HCT116 (cell line): ENCODE measurements around the gene PHACTR4.

Experiments used
- CTCF ChIP-seq, 3 experiments: fragments of 200-600 bp in 1 of 3; sonication (generic) in 1 of 3; IDR thresholded peaks in 2 of 3; conservative IDR thresholded peaks in 1 of 3; 2 replicates each; pipeline ENCODE4 v1.5.1; 2012 to 2017; ENCODE audit warnings: low read depth in 2 of 3, low read length in 2 of 3, antibody characterized with exemption in 1 of 3, borderline replicate concordance in 1 of 3, control low read depth in 1 of 3, mild to moderate bottlenecking in 1 of 3, mixed read lengths in 1 of 3, mixed run types in 1 of 3, moderate library complexity in 1 of 3; ENCODE audit not compliant: insufficient read depth in 1 of 3
- EZH2 ChIP-seq: fragments of 200-600 bp; sonication (generic); IDR thresholded peaks from 2 replicates; pipeline ENCODE4 v1.6.1; 2017; ENCODE audit warnings: antibody characterized with exemption, mixed run types
- MAX ChIP-seq: IDR thresholded peaks from 2 replicates; pipeline ENCODE4 v1.6.1; 2012
- POLR2A ChIP-seq: IDR thresholded peaks from 2 replicates; pipeline ENCODE4 v1.7.0; 2011; ENCODE audit warnings: borderline replicate concordance; ENCODE audit not compliant: insufficient read depth, insufficient read length; ENCODE audit errors: extremely low read depth
- POLR2AphosphoS5 ChIP-seq: IDR thresholded peaks from 2 replicates; pipeline ENCODE4 v1.6.1; 2011; ENCODE audit warnings: mild to moderate bottlenecking, low read depth, low read length, moderate library complexity
- SP1 ChIP-seq: IDR thresholded peaks from 2 replicates; pipeline ENCODE4 v1.6.1; 2012; ENCODE audit warnings: low read depth
- TCF7L2 ChIP-seq: IDR thresholded peaks from 2 replicates; pipeline ENCODE4 v1.7.0; 2011; ENCODE audit warnings: borderline replicate concordance, inconsistent platforms; ENCODE audit not compliant: insufficient read depth, insufficient read length; ENCODE audit errors: extremely low read depth
- ZFX ChIP-seq: fragments of 450-650 bp; IDR thresholded peaks from 2 replicates; pipeline ENCODE4 v1.6.1; 2017

- TF ChIP-seq CTCF (IDR thresholded peaks at IDR 0.05 in 2 of 3, conservative IDR thresholded peaks at IDR 0.05 in 1 of 3; ENCODE audit: borderline replicate concordance in 1 of 3, insufficient read depth in 1 of 3, low read depth in 2 of 3, low read length in 2 of 3): no peak
- TF ChIP-seq POLR2AphosphoS5: no peak
- TF ChIP-seq TCF7L2: no peak
- no peak for TF ChIP-seq MAX
- TF ChIP-seq SP1: no peak
- TF ChIP-seq ZFX: no peak
- no peak for TF ChIP-seq POLR2A
- TF ChIP-seq EZH2: no peak
These were observed 113.2 kb downstream of the PHACTR4 start for GRCh38 chr1:28482702-28483101.
